ENCODE data around the gene SHC3. TPM values are rescaled to one million over a fixed set of nuclear protein-coding genes. Genes with fewer than 3 reads are reported as not detected.
A peak's percentile ranks its signal among the peaks of the same experiment; 100 is the strongest.

SHC3 gene
- total RNA-seq, 1 donor from 2014 or later = 5.1 TPM

- no peak for TF ChIP-seq CTCF (conservative IDR thresholded peaks at IDR 0.05; ENCODE audit: low read depth, low read length)
- no peak overlapping the region for H3K4me3 ChIP-seq (ENCODE audit: low read depth, low read length)
- no peak for DNase-seq (ENCODE audit: low read depth)
Measured at GRCh38 chr9:88990041-88990728, 188.4 kb downstream of the SHC3 start.

GRCh38 chr9:88988796-88989641 is 189.6 kb downstream of the SHC3 start:
- TF ChIP-seq CTCF (conservative IDR thresholded peaks at IDR 0.05; ENCODE audit: low read depth, low read length) = no peak
- no peak overlapping the region for H3K4me3 ChIP-seq (ENCODE audit: low read depth, low read length)
- DNase-seq (ENCODE audit: low read depth) = peak; percentile 70

- TF ChIP-seq CTCF (conservative IDR thresholded peaks at IDR 0.05; ENCODE audit: low read depth, low read length) = no peak
- no peak overlapping the region for H3K4me3 ChIP-seq (ENCODE audit: low read depth, low read length)
- DNase-seq (ENCODE audit: low read depth) = no peak
Measured at GRCh38 chr9:88987661-88988060, 191.0 kb downstream of the SHC3 start.

GRCh38 chr9:88986776-88987175 is 191.8 kb downstream of the SHC3 start:
- no peak for TF ChIP-seq CTCF (conservative IDR thresholded peaks at IDR 0.05; ENCODE audit: low read depth, low read length)
- DNase-seq (ENCODE audit: low read depth) = no peak
- no peak overlapping the region for H3K4me3 ChIP-seq (ENCODE audit: low read depth, low read length)

GRCh38 chr9:88985616-88986015 is 193.0 kb downstream of the SHC3 start:
- no peak for DNase-seq (ENCODE audit: low read depth)
- no peak for TF ChIP-seq CTCF (conservative IDR thresholded peaks at IDR 0.05; ENCODE audit: low read depth, low read length)
- no peak overlapping the region for H3K4me3 ChIP-seq (ENCODE audit: low read depth, low read length)

GRCh38 chr9:88984543-88984883 is 194.1 kb downstream of the SHC3 start:
- TF ChIP-seq CTCF (conservative IDR thresholded peaks at IDR 0.05; ENCODE audit: low read depth, low read length) = no peak
- no peak overlapping the region for H3K4me3 ChIP-seq (ENCODE audit: low read depth, low read length)
- no peak for DNase-seq (ENCODE audit: low read depth)
